ENCODE data around the gene C17orf75. TPM values are rescaled to one million over a fixed set of nuclear protein-coding genes. Genes with fewer than 3 reads are reported as not detected.

Gene C17orf75
- total RNA-seq, 1 experiment from 2014 or later, result 22.5 TPM

DNA sequence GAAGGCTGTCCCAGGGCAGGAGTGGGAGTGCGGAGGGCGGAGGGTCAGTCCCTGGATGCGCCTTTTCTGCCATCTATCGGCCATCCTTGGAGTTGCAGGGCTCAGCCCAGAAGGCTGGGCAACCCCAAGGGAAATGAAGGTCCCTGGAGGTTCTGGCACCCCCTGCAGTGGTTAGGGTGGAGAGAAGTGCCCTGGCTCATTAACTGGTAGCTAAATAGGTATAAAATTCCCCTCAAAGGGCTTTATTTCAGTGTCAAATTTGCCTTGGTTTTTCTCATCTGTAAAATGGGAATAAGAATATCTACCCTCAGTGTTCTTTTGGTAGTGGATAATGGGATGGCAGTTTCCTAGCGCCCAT, 22.4 kb downstream of the C17orf75 start:
- CTCF ChIA-PET, result interaction anchor here (1.1 to 3.3 kb wide), 2 partner anchors 9 to 66 kb away, joined by 3 to 17 read pairs; no protein-coding TSS in a partner anchor
- Histone ChIP-seq H3K4me3 (replicated peaks in 1 of 2; ENCODE audit: low read depth in 1 of 2, low read length in 2 of 2) (no peak overlapping the region), H3K27ac (ENCODE audit: low read depth, low read length) (no peak overlapping the region), H3K4me2 (ENCODE audit: low read length) (no peak overlapping the region), H3K27me3 (ENCODE audit: insufficient read depth, low read length) (no peaks in the 10 kb centered on the region), H3K36me3 (ENCODE audit: control insufficient read depth in 1 of 2, insufficient read depth in 2 of 2, low read length in 2 of 2) (no peaks in the 10 kb centered on the region), H2AFZ (ENCODE audit: low read depth, low read length, poor library complexity, severe bottlenecking) (no peak overlapping the region), H3K9me3 (ENCODE audit: control insufficient read depth in 1 of 2, insufficient read depth in 1 of 2, low read depth in 1 of 2, low read length in 2 of 2) (no peaks in the 10 kb centered on the region), H3K9ac (ENCODE audit: low read length) (no peak overlapping the region), H4K20me1 (ENCODE audit: insufficient read depth) (no peaks in the 10 kb centered on the region), H3K9me2 (ENCODE audit: insufficient read depth) (no peaks in the 10 kb centered on the region), H3K4me1 (ENCODE audit: control insufficient read depth in 1 of 2, insufficient read depth in 2 of 2, low read length in 2 of 2) (no peaks in the 10 kb centered on the region), H3K79me2 (ENCODE audit: insufficient read depth, low read length) (no peaks in the 10 kb centered on the region)
- POLR2A ChIA-PET, result no interaction called here
- intact Hi-C loops (cut with micrococcal nuclease), result loop anchor here (1.0 to 5.0 kb wide), 2 partner anchors 66 to 112 kb away; no protein-coding TSS in a partner anchor
- RAD21 ChIA-PET (ENCODE audit: low non-redundant PET in 1 of 2, low total read pairs in 2 of 2, uncharacterized antibody in 2 of 2, unreplicated experiment in 2 of 2), result interaction anchor here in 1 of 2 experiments (2.5 kb wide), 1 partner anchor 66 kb away, joined by 10 read pairs; no protein-coding TSS in a partner anchor
- DNase-seq (ENCODE audit: low read depth, low spot score) (peak; percentile 38), ATAC-seq (peak; percentile 99)
- no TSS peak for BruUV-seq (replicated peaks)
- TF ChIP-seq RAD21 (IDR thresholded peaks at IDR 0.05; ENCODE audit: low read depth) (peak; percentile 87), CTCF (IDR thresholded peaks at IDR 0.05 in 2 of 3, conservative IDR thresholded peaks at IDR 0.05 in 1 of 3; ENCODE audit: borderline replicate concordance in 1 of 3, insufficient read depth in 1 of 3, low read depth in 2 of 3, low read length in 2 of 3) (peak; percentile 74 to 99 (median 96))
- TF ChIP-seq, protein P1, sequence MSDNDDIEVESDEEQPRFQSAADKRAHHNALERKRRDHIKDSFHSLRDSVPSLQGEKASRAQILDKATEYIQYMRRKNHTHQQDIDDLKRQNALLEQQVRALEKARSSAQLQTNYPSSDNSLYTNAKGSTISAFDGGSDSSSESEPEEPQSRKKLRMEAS (IDR thresholded peaks at IDR 0.05), result no peak
- TF ChIP-seq, protein P2, sequence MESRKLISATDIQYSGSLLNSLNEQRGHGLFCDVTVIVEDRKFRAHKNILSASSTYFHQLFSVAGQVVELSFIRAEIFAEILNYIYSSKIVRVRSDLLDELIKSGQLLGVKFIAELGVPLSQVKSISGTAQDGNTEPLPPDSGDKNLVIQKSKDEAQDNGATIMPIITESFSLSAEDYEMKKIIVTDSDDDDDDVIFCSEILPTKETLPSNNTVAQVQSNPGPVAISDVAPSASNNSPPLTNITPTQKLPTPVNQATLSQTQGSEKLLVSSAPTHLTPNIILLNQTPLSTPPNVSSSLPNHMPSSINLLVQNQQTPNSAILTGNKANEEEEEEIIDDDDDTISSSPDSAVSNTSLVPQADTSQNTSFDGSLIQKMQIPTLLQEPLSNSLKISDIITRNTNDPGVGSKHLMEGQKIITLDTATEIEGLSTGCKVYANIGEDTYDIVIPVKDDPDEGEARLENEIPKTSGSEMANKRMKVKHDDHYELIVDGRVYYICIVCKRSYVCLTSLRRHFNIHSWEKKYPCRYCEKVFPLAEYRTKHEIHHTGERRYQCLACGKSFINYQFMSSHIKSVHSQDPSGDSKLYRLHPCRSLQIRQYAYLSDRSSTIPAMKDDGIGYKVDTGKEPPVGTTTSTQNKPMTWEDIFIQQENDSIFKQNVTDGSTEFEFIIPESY (IDR thresholded peaks at IDR 0.05; ENCODE audit: extremely low read depth, insufficient replicate concordance, low read length), result no peak

Measured in HCT116 (cell line).